GM23338 (cell line): Measurements from ENCODE around the gene PNRC2. TPM values are rescaled to one million over a fixed set of nuclear protein-coding genes. Genes with fewer than 3 reads are reported as not detected.

ENCODE experiments used
- ATAC-seq: fragments of 200-7000 bp; cut with Tn5 transposase; 3 replicates; pipeline ENCODE4 v1.9.1; 2020
- DNase-seq: peaks from one replicate; pipeline ENCODE4 v3.0.0-alpha.2; 2015; ENCODE audit warnings: low spot score
- H2AFZ ChIP-seq: fragments of 200-600 bp; sonication (generic); 2 replicates; pipeline ENCODE4 v1.8.0; 2016; ENCODE audit warnings: antibody characterized with exemption, mild to moderate bottlenecking, moderate library complexity
- H3F3A ChIP-seq: fragments of 200-600 bp; sonication (generic); replicated peaks from 2 replicates; pipeline ENCODE4 v1.8.0; 2017; ENCODE audit warnings: antibody characterized with exemption, mixed run types, low read depth
- H3K27ac ChIP-seq: fragments of 200-600 bp; sonication (generic); 2 replicates; pipeline ENCODE4 v1.6.1; 2016; ENCODE audit warnings: low read depth
- H3K27me3 ChIP-seq: fragments of 200-600 bp; sonication (generic); 2 replicates; pipeline ENCODE4 v1.8.0; 2016; ENCODE audit warnings: mild to moderate bottlenecking, mixed run types, moderate library complexity; ENCODE audit not compliant: insufficient read depth
- H3K36me3 ChIP-seq: fragments of 200-600 bp; sonication (generic); 2 replicates; pipeline ENCODE4 v1.8.0; 2016; ENCODE audit warnings: mild to moderate bottlenecking; ENCODE audit not compliant: insufficient read depth
- H3K4me1 ChIP-seq: fragments of 200-600 bp; sonication (generic); 2 replicates; pipeline ENCODE4 v1.8.0; 2016; ENCODE audit warnings: mild to moderate bottlenecking, moderate library complexity; ENCODE audit not compliant: insufficient read depth
- H3K4me2 ChIP-seq: fragments of 200-600 bp; sonication (generic); 2 replicates; pipeline ENCODE4 v1.7.1; 2017; ENCODE audit warnings: mixed run types
- H3K4me3 ChIP-seq: fragments of 200-600 bp; sonication (generic); 2 replicates; pipeline ENCODE4 v1.6.1; 2016; ENCODE audit warnings: mixed run types
- H3K79me2 ChIP-seq: fragments of 200-600 bp; sonication (generic); replicated peaks from 2 replicates; pipeline ENCODE4 v1.8.0; 2017; ENCODE audit warnings: mild to moderate bottlenecking; ENCODE audit not compliant: insufficient read depth
- H3K9me2 ChIP-seq: fragments of 200-600 bp; sonication (generic); 2 replicates; pipeline ENCODE4 v1.8.0; 2017; ENCODE audit not compliant: insufficient read depth
- H4K20me1 ChIP-seq: fragments of 200-600 bp; sonication (generic); replicated peaks from 2 replicates; pipeline ENCODE4 v1.8.0; 2017; ENCODE audit warnings: mild to moderate bottlenecking; ENCODE audit not compliant: insufficient read depth
- H3K27ac Mint-ChIP-seq: 2 replicates; pipeline ENCODE4 v1.8.0; 2020; ENCODE audit warnings: inconsistent platforms, mild to moderate bottlenecking, moderate library complexity, mixed read lengths
- H3K27me3 Mint-ChIP-seq: 3 replicates; pipeline ENCODE4 v1.8.0; 2022; ENCODE audit warnings: low read depth, mild to moderate bottlenecking, moderate library complexity, mixed read lengths, inconsistent platforms; ENCODE audit not compliant: insufficient read depth, poor library complexity
- H3K36me3 Mint-ChIP-seq: 3 replicates; pipeline ENCODE4 v1.8.0; 2021; ENCODE audit warnings: low read depth, mild to moderate bottlenecking, inconsistent platforms, moderate library complexity, mixed read lengths
- H3K4me1 Mint-ChIP-seq: 3 replicates; pipeline ENCODE4 v1.8.0; 2020; ENCODE audit warnings: mild to moderate bottlenecking, inconsistent platforms, mixed read lengths
- H3K4me3 Mint-ChIP-seq: 3 replicates; pipeline ENCODE4 v1.8.0; 2021; ENCODE audit warnings: moderate library complexity, mild to moderate bottlenecking, inconsistent platforms, mixed read lengths
- H3K9me3 Mint-ChIP-seq: 3 replicates; pipeline ENCODE4 v1.8.0; 2020; ENCODE audit warnings: moderate library complexity, mild to moderate bottlenecking, inconsistent platforms, mixed read lengths
- EZH2 ChIP-seq: fragments of 200-600 bp; sonication (generic); IDR thresholded peaks from one replicate; pipeline ENCODE4 v1.8.0; 2017; ENCODE audit warnings: antibody characterized with exemption, mild to moderate bottlenecking, low read depth; ENCODE audit not compliant: unreplicated experiment
- EZH2phosphoT487 ChIP-seq: fragments of 200-600 bp; sonication (generic); IDR thresholded peaks from one replicate; pipeline ENCODE4 v1.8.1; 2018; ENCODE audit warnings: antibody characterized with exemption; ENCODE audit not compliant: unreplicated experiment
- JUNB ChIP-seq: IDR thresholded peaks from one replicate; pipeline ENCODE4 v1.6.1; 2016; ENCODE audit warnings: antibody characterized with exemption; ENCODE audit not compliant: unreplicated experiment
- ZNF331 ChIP-seq: fragments of 250-450 bp; sonication (Bioruptor Pico); IDR thresholded peaks from 2 replicates; pipeline ENCODE4 v1.5.0; 2020; ENCODE audit warnings: low read depth, mild to moderate bottlenecking, moderate library complexity
- polyA plus RNA-seq: library from polyadenylated mRNA; unstranded; fragments of >200 nt; fragmentation: Nextera tagmentation; extraction: Ambion mirVana; gene quantifications from 2 replicates; pipeline ENCODE4 v1.2.1, GENCODE V29; 2016
- total RNA-seq: library from RNA; depleted of rRNA; stranded (reverse); fragments of >200 nt; shearing (Covaris generic); gene quantifications from 2 replicates; pipeline ENCODE4 v1.2.3, GENCODE V29; 2014
- TF ChIP-seq, protein P1 (sequence below), 2 experiments: fragments of 200-600 bp in 1 of 2; sonication (generic) in 1 of 2; conservative IDR thresholded peaks; 2 replicates each; pipeline versions ENCODE4 v1.5.1 to v1.6.1; 2016 to 2017; ENCODE audit warnings: antibody characterized with exemption in 2 of 2, low read depth in 2 of 2, mild to moderate bottlenecking in 2 of 2, moderate library complexity in 1 of 2
- TF ChIP-seq, protein P2 (sequence below): IDR thresholded peaks from 2 replicates; pipeline ENCODE4 v1.6.1; 2016; ENCODE audit warnings: antibody characterized with exemption

The PNRC2 gene
- total and polyA plus RNA-seq, 2 experiments from 2014 or later, result 157 to 237 TPM

DNA sequence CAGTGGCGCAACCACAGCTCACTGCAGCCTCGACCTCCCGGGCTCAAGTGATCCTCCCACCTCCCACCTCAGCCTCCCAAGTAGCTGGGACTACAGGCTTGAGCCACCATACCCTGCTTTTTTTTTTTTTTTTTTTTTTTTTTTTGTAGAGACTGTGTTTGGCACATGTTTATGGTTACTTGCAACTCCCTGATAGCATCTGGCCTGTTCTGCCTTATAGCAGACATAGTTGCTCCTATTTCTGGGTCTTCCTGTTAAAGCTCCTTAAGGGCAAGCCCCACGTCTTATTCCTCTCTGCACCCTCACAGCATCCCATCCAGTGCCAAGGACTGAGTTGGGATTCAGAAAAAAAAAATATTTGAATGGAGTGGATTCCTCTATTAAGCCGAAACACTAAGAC lies 29.4 kb upstream of the PNRC2 start (continued):
- TF ChIP-seq, protein P1, sequence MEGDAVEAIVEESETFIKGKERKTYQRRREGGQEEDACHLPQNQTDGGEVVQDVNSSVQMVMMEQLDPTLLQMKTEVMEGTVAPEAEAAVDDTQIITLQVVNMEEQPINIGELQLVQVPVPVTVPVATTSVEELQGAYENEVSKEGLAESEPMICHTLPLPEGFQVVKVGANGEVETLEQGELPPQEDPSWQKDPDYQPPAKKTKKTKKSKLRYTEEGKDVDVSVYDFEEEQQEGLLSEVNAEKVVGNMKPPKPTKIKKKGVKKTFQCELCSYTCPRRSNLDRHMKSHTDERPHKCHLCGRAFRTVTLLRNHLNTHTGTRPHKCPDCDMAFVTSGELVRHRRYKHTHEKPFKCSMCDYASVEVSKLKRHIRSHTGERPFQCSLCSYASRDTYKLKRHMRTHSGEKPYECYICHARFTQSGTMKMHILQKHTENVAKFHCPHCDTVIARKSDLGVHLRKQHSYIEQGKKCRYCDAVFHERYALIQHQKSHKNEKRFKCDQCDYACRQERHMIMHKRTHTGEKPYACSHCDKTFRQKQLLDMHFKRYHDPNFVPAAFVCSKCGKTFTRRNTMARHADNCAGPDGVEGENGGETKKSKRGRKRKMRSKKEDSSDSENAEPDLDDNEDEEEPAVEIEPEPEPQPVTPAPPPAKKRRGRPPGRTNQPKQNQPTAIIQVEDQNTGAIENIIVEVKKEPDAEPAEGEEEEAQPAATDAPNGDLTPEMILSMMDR (conservative IDR thresholded peaks at IDR 0.05; ENCODE audit: low read depth in 2 of 2), result no peak
- TF ChIP-seq, protein P2, sequence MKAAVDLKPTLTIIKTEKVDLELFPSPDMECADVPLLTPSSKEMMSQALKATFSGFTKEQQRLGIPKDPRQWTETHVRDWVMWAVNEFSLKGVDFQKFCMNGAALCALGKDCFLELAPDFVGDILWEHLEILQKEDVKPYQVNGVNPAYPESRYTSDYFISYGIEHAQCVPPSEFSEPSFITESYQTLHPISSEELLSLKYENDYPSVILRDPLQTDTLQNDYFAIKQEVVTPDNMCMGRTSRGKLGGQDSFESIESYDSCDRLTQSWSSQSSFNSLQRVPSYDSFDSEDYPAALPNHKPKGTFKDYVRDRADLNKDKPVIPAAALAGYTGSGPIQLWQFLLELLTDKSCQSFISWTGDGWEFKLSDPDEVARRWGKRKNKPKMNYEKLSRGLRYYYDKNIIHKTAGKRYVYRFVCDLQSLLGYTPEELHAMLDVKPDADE, result no peak

DNA sequence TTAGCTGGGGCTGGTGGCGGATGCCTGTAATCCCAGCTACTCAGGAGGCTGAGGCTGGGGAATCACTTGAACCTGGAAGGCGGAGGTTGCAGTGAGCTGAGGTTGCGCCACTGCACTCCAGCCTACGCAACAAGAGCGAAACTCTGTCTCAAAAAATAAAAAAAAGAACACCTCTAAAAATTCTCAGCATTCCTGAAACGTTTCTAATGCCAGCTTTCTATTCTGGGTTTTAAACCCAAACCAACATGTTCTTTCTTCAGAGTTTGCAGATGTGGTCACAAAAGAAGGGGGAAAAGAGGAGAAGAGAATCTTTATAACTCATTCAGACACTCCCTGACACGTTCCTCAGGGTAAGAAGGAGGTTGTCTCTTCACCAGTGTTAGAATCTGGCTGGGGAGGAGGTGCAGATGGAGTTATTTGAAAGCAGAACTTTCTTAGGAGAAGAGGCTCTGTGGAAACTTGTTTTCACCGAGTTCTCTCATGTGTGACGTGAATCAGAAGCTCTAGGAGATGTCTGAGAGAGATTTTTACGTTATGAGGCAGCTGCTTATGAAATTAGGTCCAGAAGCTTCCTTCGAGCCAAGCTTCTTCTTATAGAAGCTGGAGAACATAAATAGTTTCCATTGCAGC lies 28.7 kb upstream of the PNRC2 start:
- Mint-ChIP-seq H3K4me1 (0 out of 3 replicates have a peak, but pooled peaks cover 4% of the 10 kb centered on the region), H3K4me3 (no peak overlapping the region), H3K9me3 (peaks cover 4% of the 10 kb centered on the region; the same call in 2 of the 3 replicates), H3K27me3 (peaks cover 7% of the 10 kb centered on the region), H3K36me3 (peaks cover 3% of the 10 kb centered on the region; the same call in 1 of the 3 replicates), H3K27ac (no peak overlapping the region; the same call in 1 of the 2 replicates)
- TF ChIP-seq EZH2phosphoT487, result no peak
- TF ChIP-seq, protein P1 (conservative IDR thresholded peaks at IDR 0.05; ENCODE audit: low read depth in 2 of 2), result no peak
- Histone ChIP-seq H3K4me3 (no peak overlapping the region), H3K4me1 (no peaks in the 10 kb centered on the region), H3F3A (no peaks in the 10 kb centered on the region), H3K79me2 (no peaks in the 10 kb centered on the region), H3K9me2 (no peaks in the 10 kb centered on the region), H4K20me1 (no peaks in the 10 kb centered on the region), H2AFZ (0 out of 2 replicates have a peak overlapping the region, but pooled peaks have one; percentile 5), H3K27me3 (no peaks in the 10 kb centered on the region), H3K4me2 (peak overlapping the region; percentile 17; the same call in 1 of the 2 replicates), H3K36me3 (no peaks in the 10 kb centered on the region), H3K27ac (no peak overlapping the region)
- DNase-seq, result no peak
- no peak for ATAC-seq

DNA sequence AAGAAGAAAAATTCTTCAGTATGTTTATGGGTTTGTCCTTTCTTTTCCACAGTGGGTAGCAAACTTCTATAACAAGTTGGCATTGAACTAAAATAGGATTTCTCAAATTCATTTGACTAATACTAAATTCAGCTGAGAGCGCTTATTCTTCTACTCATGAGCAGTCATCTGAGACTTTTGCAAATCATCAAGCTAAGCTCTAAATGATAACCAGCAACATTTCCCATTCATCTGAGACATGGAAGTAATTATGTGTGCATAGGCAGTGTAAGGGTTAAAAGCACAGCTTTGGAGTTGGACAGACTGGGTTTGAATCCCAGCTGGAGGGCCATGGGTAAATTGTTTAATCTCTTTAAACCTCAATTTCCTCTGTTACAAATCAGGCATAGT lies 28.1 kb upstream of the PNRC2 start:
- no peak overlapping the region for H3K27ac ChIP-seq
- peaks cover 6% of the 10 kb centered on the region; the same call in 2 of the 3 replicates for H3K4me1 Mint-ChIP-seq
- TF ChIP-seq EZH2, result no peak
- TF ChIP-seq JUNB, result no peak
- TF ChIP-seq, protein P2, result no peak
- TF ChIP-seq ZNF331 (CRISPR knock-in tag), result no peak

More for the DNA sequence above, 28.1 kb upstream of the PNRC2 start:
- DNase-seq (no peak), ATAC-seq (no peak)
- 0 out of 2 replicates have a peak overlapping the region, but pooled peaks have one; percentile 5 for H2AFZ ChIP-seq
- H3K36me3 ChIP-seq, result no peaks in the 10 kb centered on the region
- H3K4me3 ChIP-seq, result no peak overlapping the region
- Mint-ChIP-seq H3K27me3 (peaks cover 7% of the 10 kb centered on the region), H3K9me3 (peaks cover 4% of the 10 kb centered on the region; the same call in 2 of the 3 replicates), H3K4me3 (no peak overlapping the region), H3K27ac (no peak overlapping the region), H3K36me3 (peaks cover 3% of the 10 kb centered on the region; the same call in 1 of the 3 replicates)
- H4K20me1 ChIP-seq, result no peaks in the 10 kb centered on the region
- no peaks in the 10 kb centered on the region for H3K4me1 ChIP-seq
- no peaks in the 10 kb centered on the region for H3K79me2 ChIP-seq
- no peaks in the 10 kb centered on the region for H3K9me2 ChIP-seq
- no peaks in the 10 kb centered on the region for H3F3A ChIP-seq
- no peaks in the 10 kb centered on the region for H3K27me3 ChIP-seq
- H3K4me2 ChIP-seq, result 0 out of 2 replicates have a peak overlapping the region, but pooled peaks have one; percentile 17
